Neural cell (in vitro differentiated cells): ENCODE measurements around the gene GALNT12. TPM values are rescaled to one million over a fixed set of nuclear protein-coding genes. Genes with fewer than 3 reads are reported as not detected.

Experiments used
- H2AFZ ChIP-seq: fragments of 200-600, 300-800 bp; sonication (generic), shearing (Covaris generic); 2 replicates; pipeline ENCODE4 v1.6.0; 2014; ENCODE audit warnings: low read depth, mild to moderate bottlenecking, antibody characterized with exemption, low read length, moderate library complexity
- H3F3A ChIP-seq: fragments of 200-600 bp; shearing (Covaris generic); 2 replicates; pipeline ENCODE4 v1.6.1; 2016; ENCODE audit warnings: mild to moderate bottlenecking, moderate library complexity, mixed read lengths, antibody characterized with exemption, low read length; ENCODE audit not compliant: insufficient read depth, poor library complexity, severe bottlenecking
- H3K27ac ChIP-seq: fragments of 200-600, 300-800 bp; sonication (generic), shearing (Covaris generic); 2 replicates; pipeline ENCODE4 v1.5.1; 2014; ENCODE audit warnings: mild to moderate bottlenecking, low read length, moderate library complexity
- H3K27me3 ChIP-seq: fragments of 300-800, 200-600 bp; sonication (generic), shearing (Covaris generic); 2 replicates; pipeline ENCODE4 v1.6.0; 2014; ENCODE audit warnings: mild to moderate bottlenecking, low read depth, low read length, moderate library complexity; ENCODE audit not compliant: insufficient read depth
- H3K36me3 ChIP-seq: fragments of 300-800, 200-600 bp; sonication (generic), shearing (Covaris generic); 2 replicates; pipeline ENCODE4 v1.5.1; 2014; ENCODE audit warnings: mild to moderate bottlenecking, antibody characterized with exemption, low read length, moderate library complexity; ENCODE audit not compliant: insufficient read depth
- H3K4me2 ChIP-seq: fragments of 300-800, 200-600 bp; sonication (generic), shearing (Covaris generic); 2 replicates; pipeline ENCODE4 v1.6.0; 2014; ENCODE audit warnings: mild to moderate bottlenecking, low read length
- H3K4me3 ChIP-seq: fragments of 300-800, 200-600 bp; sonication (generic), shearing (Covaris generic); 2 replicates; pipeline ENCODE4 v1.5.1; 2014; ENCODE audit warnings: mild to moderate bottlenecking, low read length, moderate library complexity
- H3K79me2 ChIP-seq: fragments of 200-600 bp; shearing (Covaris generic); replicated peaks from 2 replicates; pipeline ENCODE4 v1.6.0; 2014; ENCODE audit warnings: mild to moderate bottlenecking, low read length, moderate library complexity; ENCODE audit not compliant: insufficient read depth
- H3K9ac ChIP-seq: fragments of 300-800, 200-600 bp; sonication (generic), shearing (Covaris generic); 2 replicates; pipeline ENCODE4 v1.6.1; 2016; ENCODE audit warnings: mild to moderate bottlenecking, low read length, mixed read lengths
- H3K9me2 ChIP-seq: fragments of 200-600 bp; shearing (Covaris generic); 2 replicates; pipeline ENCODE4 v1.6.1; 2016; ENCODE audit warnings: mild to moderate bottlenecking, low read length, mixed read lengths; ENCODE audit not compliant: insufficient read depth
- H3K9me3 ChIP-seq: fragments of 200-600, 300-800 bp; sonication (generic), shearing (Covaris generic); 2 replicates; pipeline ENCODE4 v1.6.1; 2016; ENCODE audit warnings: mild to moderate bottlenecking, mixed run types, low read length, moderate library complexity, mixed read lengths
- H4K20me1 ChIP-seq: fragments of 200-600 bp; shearing (Covaris generic); 2 replicates; pipeline ENCODE4 v1.6.1; 2016; ENCODE audit warnings: mild to moderate bottlenecking, mixed run types; ENCODE audit not compliant: insufficient read depth
- CTCF ChIP-seq: fragments of 450-650 bp; IDR thresholded peaks from 2 replicates; pipeline ENCODE4 v1.5.1; 2014; ENCODE audit warnings: antibody characterized with exemption, mild to moderate bottlenecking, moderate library complexity; ENCODE audit not compliant: poor library complexity, severe bottlenecking
- EP300 ChIP-seq: fragments of 450-650 bp; conservative IDR thresholded peaks from 2 replicates; pipeline ENCODE4 v1.6.1; 2014; ENCODE audit warnings: antibody characterized with exemption, mild to moderate bottlenecking, moderate library complexity; ENCODE audit not compliant: poor library complexity, severe bottlenecking
- MXI1 ChIP-seq: fragments of 450-650 bp; conservative IDR thresholded peaks from 2 replicates; pipeline ENCODE4 v1.6.1; 2014; ENCODE audit warnings: antibody characterized with exemption, mild to moderate bottlenecking; ENCODE audit not compliant: poor library complexity, severe bottlenecking
- POLR2AphosphoS5 ChIP-seq: IDR thresholded peaks from 2 replicates; pipeline ENCODE4 v1.6.1; 2012
- RAD21 ChIP-seq: fragments of 450-650 bp; conservative IDR thresholded peaks from 2 replicates; pipeline ENCODE4 v1.6.1; 2014; ENCODE audit warnings: antibody characterized with exemption, mild to moderate bottlenecking, moderate library complexity
- REST ChIP-seq: IDR thresholded peaks from 2 replicates; pipeline ENCODE4 v1.6.1; 2012; ENCODE audit warnings: borderline replicate concordance
- SMC3 ChIP-seq: fragments of 450-650 bp; conservative IDR thresholded peaks from 2 replicates; pipeline ENCODE4 v1.6.1; 2014; ENCODE audit warnings: antibody characterized with exemption, mild to moderate bottlenecking, moderate library complexity; ENCODE audit not compliant: poor library complexity
- TAF1 ChIP-seq: IDR thresholded peaks from 2 replicates; pipeline ENCODE4 v1.6.1; 2012; ENCODE audit warnings: low read depth
- polyA plus RNA-seq: library from polyadenylated mRNA; depleted of rRNA; stranded (reverse); fragments of >200 nt; gene quantifications from 2 replicates; pipeline ENCODE4 v1.2.3, GENCODE V29; 2014

The GALNT12 gene
- polyA plus RNA-seq, 1 donor from 2014 or later, result 8.4 TPM

GRCh38 chr9:98873526-98873925, 66.1 kb downstream of the GALNT12 start:
- no peak overlapping the region for H3K4me3 ChIP-seq
- no peaks in the 10 kb centered on the region for H3K27me3 ChIP-seq
- no peaks in the 10 kb centered on the region for H3K36me3 ChIP-seq
- no peaks in the 10 kb centered on the region for H3F3A ChIP-seq
- H2AFZ ChIP-seq, result no peak overlapping the region
- no peaks in the 10 kb centered on the region for H3K9me2 ChIP-seq
- no peak for TF ChIP-seq RAD21
- no peak for TF ChIP-seq SMC3
- no peak for TF ChIP-seq EP300
- no peak for TF ChIP-seq POLR2AphosphoS5
- no peak for TF ChIP-seq REST
- no peak for TF ChIP-seq MXI1
- no peak for TF ChIP-seq TAF1
- H3K27ac ChIP-seq, result no peak overlapping the region
- no peaks in the 10 kb centered on the region for H3K79me2 ChIP-seq
- H3K9ac ChIP-seq, result no peak overlapping the region
- H3K9me3 ChIP-seq, result no peaks in the 10 kb centered on the region
- H4K20me1 ChIP-seq, result no peaks in the 10 kb centered on the region
- H3K4me2 ChIP-seq, result no peak overlapping the region

- H3K79me2 ChIP-seq, result no peaks in the 10 kb centered on the region
- H3K27me3 ChIP-seq, result no peaks in the 10 kb centered on the region
- H3K27ac ChIP-seq, result no peak overlapping the region
- no peak overlapping the region for H3K9ac ChIP-seq
- no peak overlapping the region for H3K4me2 ChIP-seq
- no peak overlapping the region for H2AFZ ChIP-seq
- H3K4me3 ChIP-seq, result no peak overlapping the region
- no peaks in the 10 kb centered on the region for H3F3A ChIP-seq
- no peaks in the 10 kb centered on the region for H3K9me3 ChIP-seq
- TF ChIP-seq RAD21, result no peak
- H3K9me2 ChIP-seq, result no peaks in the 10 kb centered on the region
- H3K36me3 ChIP-seq, result no peaks in the 10 kb centered on the region
- no peaks in the 10 kb centered on the region for H4K20me1 ChIP-seq
Measured at GRCh38 chr9:98873951-98874371, 66.5 kb downstream of the GALNT12 start.

GRCh38 chr9:98874721-98875255, 67.3 kb downstream of the GALNT12 start:
- no peaks in the 10 kb centered on the region for H4K20me1 ChIP-seq
- no peaks in the 10 kb centered on the region for H3F3A ChIP-seq
- H3K27me3 ChIP-seq, result no peaks in the 10 kb centered on the region
- no peaks in the 10 kb centered on the region for H3K79me2 ChIP-seq
- TF ChIP-seq REST, result no peak
- TF ChIP-seq POLR2AphosphoS5, result no peak
- no peak for TF ChIP-seq CTCF
- no peaks in the 10 kb centered on the region for H3K9me2 ChIP-seq
- H2AFZ ChIP-seq, result no peak overlapping the region
- no peaks in the 10 kb centered on the region for H3K36me3 ChIP-seq
- H3K4me3 ChIP-seq, result no peak overlapping the region
- no peaks in the 10 kb centered on the region for H3K9me3 ChIP-seq
- no peak overlapping the region for H3K9ac ChIP-seq
- no peak overlapping the region for H3K4me2 ChIP-seq
- H3K27ac ChIP-seq, result no peak overlapping the region
